Measurements from ENCODE around the gene POU5F2.

Gene POU5F2

DNA sequence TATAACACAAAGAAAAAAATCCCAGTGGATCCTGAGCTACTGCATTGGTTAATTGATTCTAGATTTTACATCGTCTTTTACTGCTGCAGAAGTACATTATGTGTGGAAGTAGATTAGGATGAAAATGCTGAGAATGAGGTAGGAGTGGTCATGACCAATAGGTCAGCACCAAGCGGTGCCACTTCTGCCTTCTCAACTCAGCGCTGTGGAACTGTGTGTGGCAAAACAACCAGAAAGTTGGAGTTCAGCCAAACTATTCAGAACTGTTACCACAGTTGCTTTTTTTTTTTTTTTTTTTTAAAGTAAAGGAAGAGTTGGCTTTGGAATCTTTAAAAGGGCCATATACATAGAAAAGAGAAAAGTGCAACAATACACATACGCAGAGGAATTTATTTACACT is 24.2 kb downstream of the POU5F2 start:
- DNase-seq (ENCODE audit: extremely low read depth, low read depth) = no peak
- TF ChIP-seq, protein P1, sequence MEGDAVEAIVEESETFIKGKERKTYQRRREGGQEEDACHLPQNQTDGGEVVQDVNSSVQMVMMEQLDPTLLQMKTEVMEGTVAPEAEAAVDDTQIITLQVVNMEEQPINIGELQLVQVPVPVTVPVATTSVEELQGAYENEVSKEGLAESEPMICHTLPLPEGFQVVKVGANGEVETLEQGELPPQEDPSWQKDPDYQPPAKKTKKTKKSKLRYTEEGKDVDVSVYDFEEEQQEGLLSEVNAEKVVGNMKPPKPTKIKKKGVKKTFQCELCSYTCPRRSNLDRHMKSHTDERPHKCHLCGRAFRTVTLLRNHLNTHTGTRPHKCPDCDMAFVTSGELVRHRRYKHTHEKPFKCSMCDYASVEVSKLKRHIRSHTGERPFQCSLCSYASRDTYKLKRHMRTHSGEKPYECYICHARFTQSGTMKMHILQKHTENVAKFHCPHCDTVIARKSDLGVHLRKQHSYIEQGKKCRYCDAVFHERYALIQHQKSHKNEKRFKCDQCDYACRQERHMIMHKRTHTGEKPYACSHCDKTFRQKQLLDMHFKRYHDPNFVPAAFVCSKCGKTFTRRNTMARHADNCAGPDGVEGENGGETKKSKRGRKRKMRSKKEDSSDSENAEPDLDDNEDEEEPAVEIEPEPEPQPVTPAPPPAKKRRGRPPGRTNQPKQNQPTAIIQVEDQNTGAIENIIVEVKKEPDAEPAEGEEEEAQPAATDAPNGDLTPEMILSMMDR (IDR thresholded peaks at IDR 0.05; ENCODE audit: low read depth, low read length) = no peak

DNA sequence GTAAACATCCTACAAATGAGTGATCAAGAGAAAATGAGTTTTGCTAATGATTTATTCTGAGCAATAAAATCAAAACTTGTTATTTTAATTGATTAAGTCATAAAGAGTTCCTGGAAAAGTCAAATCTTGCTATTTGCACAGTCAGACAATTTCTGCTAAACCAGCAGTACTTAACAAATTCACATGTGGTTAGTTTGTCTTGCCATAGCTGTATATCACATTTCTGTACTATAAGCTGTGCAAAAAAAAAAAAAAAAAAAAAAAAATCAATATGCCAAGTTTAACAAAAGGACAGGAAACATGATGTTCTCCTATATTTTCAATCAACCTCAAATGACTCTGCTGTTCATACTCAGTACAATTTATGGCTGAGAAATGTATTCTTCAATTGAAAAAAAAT is 24.9 kb downstream of the POU5F2 start:
- TF ChIP-seq, protein P1 (IDR thresholded peaks at IDR 0.05; ENCODE audit: low read depth, low read length) = no peak
- DNase-seq (ENCODE audit: extremely low read depth, low read depth) = no peak

DNA sequence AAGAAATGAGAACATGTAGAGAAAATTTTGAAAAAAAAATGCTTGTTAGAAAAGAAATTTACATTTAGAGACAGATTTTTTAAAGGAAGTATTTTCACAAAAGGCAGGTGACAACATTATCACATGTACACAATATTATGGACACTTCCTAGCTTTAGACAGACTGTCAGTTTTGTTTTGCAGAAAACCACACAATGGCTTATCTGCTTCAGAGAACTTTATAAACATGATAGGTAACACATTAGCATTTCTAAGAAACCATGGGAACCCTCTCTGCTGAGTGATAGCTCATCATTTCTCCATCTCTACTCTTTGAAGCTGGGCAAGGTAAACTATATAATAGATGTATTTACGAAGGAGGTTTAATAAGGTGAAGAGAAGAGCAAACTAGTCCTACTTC is 25.6 kb downstream of the POU5F2 start:
- TF ChIP-seq, protein P1 (IDR thresholded peaks at IDR 0.05; ENCODE audit: low read depth, low read length) = no peak
- no peak for DNase-seq (ENCODE audit: extremely low read depth, low read depth)

DNA sequence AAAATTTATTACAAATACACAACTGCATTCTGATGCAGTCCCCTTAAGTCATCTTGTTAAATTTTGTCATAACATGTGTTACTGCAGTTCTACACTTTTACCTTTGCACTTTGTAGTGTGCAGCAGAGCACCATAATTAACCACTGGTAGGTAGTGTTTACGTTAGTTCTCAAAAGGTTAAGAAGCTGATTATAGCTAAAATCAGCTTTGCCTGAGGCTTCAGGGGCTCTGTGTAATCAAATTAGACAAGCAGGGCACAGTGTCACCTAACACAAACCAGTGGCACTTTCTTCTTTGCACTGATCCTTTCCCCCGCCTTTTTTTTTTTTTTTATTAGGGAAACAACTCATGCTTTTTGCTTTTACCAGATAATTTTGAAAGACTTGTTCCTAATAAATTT is 26.1 kb downstream of the POU5F2 start:
- TF ChIP-seq, protein P1 (IDR thresholded peaks at IDR 0.05; ENCODE audit: low read depth, low read length) = no peak
- DNase-seq (ENCODE audit: extremely low read depth, low read depth) = no peak

DNA sequence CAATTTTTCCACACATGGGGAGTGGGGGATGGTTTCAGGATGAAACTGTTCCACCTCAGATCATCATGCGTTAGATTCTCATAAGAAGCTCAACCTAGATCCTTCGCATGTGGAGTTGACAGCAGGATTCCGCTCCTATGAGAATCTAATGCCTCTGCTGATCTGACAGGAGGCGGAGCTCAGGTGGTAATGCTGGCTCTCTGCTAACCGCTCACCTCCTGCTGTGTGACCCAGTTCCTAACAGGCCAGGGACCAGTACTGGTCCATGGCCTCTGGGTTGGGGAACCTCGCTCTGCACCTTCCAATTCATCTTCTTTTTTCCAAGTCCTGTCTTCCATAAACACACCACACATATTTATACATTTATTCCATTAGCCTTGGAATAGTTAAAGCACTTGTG is 33.0 kb downstream of the POU5F2 start:
- TF ChIP-seq, protein P1 (IDR thresholded peaks at IDR 0.05; ENCODE audit: low read depth, low read length) = no peak
- no peak for DNase-seq (ENCODE audit: extremely low read depth, low read depth)

DNA sequence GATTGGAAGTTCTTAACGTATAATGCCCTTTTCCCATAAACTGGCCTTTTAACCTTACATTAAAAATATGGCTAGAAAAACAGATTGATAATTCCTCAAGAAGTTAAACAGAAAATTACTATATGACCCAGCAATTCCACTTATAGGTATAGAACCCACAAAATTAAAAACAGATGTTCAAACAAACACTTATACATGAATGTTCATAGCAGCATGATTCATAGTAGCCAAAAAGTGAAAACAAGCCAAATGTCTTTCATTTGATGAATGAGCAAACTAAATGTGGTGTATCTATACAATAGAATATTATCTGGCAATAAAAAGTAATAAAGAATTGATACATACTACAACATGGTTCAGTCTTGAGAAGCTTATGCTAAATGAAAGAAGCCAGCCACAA is 35.5 kb downstream of the POU5F2 start:
- no peak for DNase-seq (ENCODE audit: extremely low read depth, low read depth)
- TF ChIP-seq, protein P1 (IDR thresholded peaks at IDR 0.05; ENCODE audit: low read depth, low read length) = no peak

DNA sequence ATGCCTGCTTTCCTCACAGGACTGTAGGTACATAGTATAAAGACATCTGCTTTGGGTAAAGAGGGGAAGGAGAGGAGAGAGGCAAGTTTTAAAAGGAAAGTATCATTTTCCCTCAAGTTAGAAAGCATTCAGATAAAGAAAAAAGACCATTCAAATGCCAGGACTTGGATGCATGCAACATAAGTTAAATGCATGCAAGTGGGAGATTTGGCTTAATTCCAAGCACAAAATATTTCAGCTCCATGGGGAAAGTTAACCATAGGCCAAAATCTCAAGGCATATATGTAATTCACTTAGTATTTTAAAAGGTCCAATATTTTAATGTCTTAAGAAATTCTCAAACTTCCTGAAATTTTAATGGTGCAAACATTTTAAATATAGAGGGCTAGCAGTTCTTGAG is 36.4 kb downstream of the POU5F2 start:
- TF ChIP-seq, protein P1 (IDR thresholded peaks at IDR 0.05; ENCODE audit: low read depth, low read length) = no peak
- no peak for DNase-seq (ENCODE audit: extremely low read depth, low read depth)
